GM04504 (cell line): Measurements from ENCODE around the gene BDP1.
A peak's percentile ranks its signal among the peaks of the same experiment; 100 is the strongest.
"Not testable (repeated sequence)": the region's sequence is repeated elsewhere in the genome, so short reads cannot be mapped to it uniquely, and the experiment has no call there.

Experiments
- DNase-seq: peaks from one replicate; pipeline ENCODE4 v3.0.0-alpha.2; 2012; ENCODE audit warnings: low read depth

Gene BDP1, protein sequence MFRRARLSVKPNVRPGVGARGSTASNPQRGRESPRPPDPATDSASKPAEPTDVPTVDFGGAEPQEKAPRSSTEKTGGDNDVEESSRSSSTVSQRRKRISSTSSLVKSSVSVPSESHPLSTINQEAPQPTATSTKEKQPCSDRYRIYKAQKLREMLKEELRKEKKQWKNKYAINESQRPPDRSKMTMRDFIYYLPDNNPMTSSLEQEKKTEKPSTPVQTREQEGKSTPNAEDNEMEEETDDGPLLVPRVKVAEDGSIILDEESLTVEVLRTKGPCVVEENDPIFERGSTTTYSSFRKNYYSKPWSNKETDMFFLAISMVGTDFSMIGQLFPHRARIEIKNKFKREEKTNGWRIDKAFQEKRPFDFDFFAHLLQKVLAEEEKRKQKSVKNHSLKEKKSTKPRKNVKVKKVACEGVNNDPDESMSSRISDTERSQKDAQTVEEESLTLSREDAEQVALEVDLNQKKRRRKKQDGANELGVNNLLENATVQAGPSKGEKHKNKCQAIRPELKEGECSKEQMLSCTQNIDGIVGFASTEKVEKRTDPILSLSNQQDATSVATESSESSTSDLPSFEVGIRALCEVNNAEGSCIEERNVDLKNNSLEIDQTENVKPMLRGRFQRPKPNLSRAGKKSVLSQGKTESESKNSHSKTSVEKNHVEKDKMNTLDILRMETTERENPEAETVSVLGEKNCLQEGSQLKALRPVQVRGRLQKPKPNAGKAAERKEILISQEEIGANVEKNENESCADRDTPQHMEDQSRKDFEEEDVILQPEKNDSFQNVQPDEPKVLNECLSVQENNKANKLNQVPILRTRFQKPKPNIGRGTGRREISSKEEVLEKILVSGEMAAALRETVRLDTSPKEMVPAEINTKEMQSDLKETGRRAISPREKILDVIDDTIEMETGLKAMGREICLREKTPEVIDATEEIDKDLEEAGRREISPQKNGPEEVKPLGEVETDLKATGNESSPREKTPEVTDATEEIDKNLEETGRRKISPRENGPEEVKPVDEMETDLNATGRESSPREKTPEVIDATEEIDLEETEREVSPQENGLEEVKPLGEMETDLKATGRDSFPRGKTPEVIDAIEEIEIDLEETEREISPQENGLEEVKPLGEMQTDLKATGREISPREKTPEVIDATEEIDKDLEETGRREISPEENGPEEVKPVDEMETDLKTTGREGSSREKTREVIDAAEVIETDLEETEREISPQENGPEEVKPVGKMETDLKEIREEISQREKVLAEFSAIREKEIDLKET (N-terminal part only)

DNA sequence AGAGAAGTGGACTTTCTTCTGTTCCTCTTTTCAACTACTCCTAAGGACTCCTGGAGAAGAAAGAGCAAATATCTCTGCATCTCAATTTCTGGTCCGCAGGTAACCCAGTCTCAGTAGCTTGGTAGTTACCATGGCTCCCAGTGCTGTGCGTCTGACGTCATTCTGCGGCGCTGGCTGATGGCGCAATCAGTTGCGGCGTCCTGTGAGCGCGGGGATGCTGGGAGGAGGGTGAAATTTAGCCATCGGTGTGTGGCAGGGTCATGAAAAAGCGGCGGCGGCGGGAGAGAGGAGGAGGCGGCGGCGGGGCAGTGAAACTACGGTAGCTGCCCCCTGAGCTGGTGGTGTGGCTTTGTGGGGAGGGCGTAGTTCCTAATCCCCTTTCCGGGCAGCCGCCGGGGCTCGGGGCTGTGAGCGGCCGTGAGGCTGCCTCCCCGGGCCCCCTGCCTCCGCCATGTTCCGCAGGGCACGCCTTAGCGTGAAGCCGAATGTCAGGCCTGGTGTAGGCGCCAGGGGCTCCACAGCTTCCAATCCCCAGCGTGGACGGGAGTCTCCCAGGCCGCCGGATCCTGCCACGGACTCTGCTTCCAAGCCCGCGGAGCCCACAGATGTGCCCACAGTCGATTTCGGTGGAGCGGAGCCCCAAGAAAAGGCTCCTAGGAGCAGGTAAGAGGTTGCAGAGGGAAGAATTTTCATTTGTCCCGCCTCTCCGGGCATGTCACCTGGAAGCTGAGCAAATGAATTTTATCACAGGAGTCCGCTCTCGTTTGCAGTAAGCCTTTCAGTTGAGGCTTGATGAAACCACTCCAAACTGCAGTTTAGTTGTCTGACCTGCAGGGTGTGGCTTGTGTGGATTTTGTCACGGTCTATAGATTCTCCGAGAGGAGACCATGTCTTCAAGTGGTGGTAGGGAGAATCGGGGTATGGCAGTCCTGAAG, at the start of gene BDP1:
Gene BDP1 (plus strand): TSS at position 225 of the 935 bp plus-strand sequence. CDS start 227 bp downstream, at position 452.
- peak; percentile 86 for DNase-seq

DNA sequence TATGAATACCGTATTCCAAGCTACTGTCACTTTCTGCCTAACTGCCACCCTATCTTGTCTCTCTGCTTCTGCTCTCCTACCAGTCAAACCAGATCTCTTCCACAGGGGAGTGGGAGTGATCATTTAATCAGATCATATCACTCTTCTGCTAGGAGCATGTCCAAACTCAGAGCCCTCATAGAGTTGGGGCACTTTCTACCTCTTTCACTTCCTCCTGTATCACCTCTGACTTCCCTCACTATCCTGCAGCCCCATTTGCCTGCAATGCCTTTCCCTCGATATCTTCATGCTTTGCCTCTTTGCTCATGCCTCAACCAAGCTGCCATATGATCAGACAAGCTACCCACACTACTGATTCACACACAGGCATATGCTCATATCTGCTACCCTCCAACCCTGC, 45.4 kb upstream of the BDP1 start:
- not testable (repeated sequence) for DNase-seq

GRCh38 chr5:71415626-71416025, 39.8 kb upstream of the BDP1 start:
- DNase-seq: not testable (repeated sequence)

DNA sequence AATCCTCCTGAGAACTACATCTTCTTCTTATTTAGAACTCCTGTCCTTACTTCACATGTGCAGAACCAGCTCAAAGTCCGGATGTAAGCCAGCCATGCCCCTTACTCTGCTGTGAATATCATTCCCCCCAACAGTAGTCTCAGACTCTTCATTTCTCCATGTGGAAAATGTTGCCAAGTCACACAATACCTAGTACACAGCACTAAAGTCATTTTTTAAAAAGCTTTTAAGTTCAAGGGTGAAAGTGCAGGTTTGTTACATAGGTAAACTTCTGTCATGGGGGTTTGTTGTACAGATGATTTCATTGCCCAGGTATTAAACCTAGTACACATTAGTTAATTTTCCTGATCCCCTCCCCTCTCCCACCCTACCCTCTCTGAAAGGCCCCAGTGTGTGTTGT, 37.4 kb upstream of the BDP1 start:
- DNase-seq: not testable (repeated sequence)

- not testable (repeated sequence) for DNase-seq
Observed at GRCh38 chr5:71421278-71421677, 34.2 kb upstream of the BDP1 start.

- DNase-seq: not testable (repeated sequence)
Observed at GRCh38 chr5:71423896-71424295, 31.6 kb upstream of the BDP1 start.

DNA sequence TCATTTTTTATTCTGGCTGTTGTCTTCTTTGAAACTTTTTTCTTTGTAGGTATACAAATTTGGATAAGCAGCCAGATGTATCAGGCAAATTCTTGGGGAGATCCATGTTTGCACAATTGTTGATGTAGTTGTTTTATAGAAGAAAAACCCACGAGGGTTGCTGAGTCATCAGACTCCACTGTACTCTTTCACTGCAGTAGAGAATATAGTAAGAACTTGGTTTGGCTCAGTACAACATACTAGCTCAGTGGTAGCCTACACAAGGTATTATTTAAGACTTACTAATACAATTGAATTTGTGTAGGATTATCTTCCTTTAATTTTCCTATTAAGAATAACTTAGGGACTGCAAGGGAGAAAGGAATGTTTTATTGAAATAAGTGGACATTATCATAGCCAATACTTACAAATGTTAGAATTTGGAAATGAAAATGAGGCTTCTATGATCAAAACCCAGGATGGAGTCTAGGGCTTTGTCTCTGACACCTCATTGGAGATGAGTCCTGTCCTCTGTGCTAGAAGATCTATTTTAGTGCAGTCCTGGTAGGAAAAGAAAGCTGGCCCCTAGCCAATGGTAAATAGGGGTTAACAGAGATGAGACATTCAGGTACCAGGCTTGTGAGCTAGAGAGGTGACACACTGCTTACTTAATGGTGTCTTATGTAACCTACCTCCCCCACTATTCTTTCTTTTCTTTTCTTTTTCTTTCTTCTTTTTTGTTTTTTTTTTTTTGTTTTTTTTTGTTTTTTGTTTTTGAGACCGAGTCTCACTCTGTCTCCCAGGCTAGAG, 28.6 kb upstream of the BDP1 start:
- DNase-seq: not testable (repeated sequence)

DNA sequence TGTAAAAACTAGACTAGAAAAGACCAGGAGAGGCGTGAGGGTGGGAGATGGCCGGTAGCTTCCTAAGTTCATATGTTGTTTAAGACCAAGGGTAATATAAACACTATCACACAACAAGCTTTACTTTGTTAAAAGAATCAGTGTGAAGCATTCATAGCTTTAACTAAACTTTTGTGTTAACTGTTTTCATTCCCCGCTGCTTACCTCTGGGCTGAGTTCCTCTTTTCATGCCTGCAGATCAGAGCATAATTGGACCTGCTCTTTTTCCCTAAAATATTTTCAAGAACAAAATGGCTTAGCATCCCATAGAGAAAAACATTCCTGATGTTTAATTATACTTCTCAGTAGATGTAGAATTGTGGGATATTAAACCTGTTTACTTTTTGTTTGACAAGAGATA, 23.0 kb upstream of the BDP1 start:
- not testable (repeated sequence) for DNase-seq

GRCh38 chr5:71434825-71435224, 20.6 kb upstream of the BDP1 start:
- not testable (repeated sequence) for DNase-seq

- not testable (repeated sequence) for DNase-seq
Observed at GRCh38 chr5:71441564-71441963, 13.9 kb upstream of the BDP1 start.

- not testable (repeated sequence) for DNase-seq
Observed at GRCh38 chr5:71443891-71444290, 11.6 kb upstream of the BDP1 start.

DNA sequence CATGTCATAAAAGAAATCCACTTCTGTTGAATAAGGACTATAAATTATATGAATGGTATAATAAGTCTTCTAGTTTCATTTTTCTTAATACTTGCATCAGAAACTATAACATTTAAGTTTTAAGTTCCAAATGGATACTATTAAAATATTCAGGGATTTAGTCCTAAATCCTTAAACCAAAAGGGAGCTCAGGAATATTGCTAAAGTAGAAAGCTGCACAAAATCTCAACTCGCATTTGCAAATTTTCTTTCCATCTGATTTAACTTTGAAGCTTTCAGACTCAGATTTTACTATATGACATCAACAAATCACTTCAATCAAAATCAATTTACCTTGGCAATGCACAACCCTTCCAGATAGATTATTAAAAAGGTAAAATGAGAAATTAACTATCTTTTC, 10.4 kb upstream of the BDP1 start:
- not testable (repeated sequence) for DNase-seq

- not testable (repeated sequence) for DNase-seq
Observed at GRCh38 chr5:71445523-71446152, 9.8 kb upstream of the BDP1 start.

DNA sequence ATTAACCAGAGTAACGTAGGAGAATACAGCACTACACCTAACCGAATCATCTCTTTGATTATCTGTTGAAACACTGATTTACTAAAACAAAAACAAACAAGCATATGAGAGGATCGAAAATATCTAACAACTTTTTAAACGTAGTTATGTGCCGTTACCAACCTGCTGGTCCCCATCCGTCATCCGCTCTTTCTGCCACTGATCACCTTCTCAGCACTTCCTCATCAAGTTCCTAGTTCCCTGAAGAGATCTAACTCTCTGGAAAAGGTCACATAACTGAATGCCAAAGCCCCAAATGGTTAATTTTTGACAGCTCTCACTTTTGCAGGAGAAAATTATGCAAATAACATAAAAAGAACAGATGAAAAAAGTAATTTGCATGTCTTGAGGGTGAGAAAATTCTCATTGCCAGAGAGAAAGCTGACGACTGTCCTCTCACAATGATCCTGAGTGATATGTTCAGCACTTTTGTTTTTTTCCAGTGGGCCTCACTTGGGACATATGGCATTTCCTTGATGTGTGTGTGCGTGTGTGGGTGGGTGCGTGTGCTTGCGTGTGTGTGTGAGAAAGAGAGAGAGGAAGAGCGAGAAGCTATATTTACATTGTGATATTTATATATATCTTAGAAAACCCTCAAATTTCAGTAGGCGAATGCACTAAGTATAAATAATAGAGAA, 8.8 kb upstream of the BDP1 start:
- DNase-seq: not testable (repeated sequence)

- not testable (repeated sequence) for DNase-seq
Observed at GRCh38 chr5:71447218-71447808, 8.1 kb upstream of the BDP1 start.

DNA sequence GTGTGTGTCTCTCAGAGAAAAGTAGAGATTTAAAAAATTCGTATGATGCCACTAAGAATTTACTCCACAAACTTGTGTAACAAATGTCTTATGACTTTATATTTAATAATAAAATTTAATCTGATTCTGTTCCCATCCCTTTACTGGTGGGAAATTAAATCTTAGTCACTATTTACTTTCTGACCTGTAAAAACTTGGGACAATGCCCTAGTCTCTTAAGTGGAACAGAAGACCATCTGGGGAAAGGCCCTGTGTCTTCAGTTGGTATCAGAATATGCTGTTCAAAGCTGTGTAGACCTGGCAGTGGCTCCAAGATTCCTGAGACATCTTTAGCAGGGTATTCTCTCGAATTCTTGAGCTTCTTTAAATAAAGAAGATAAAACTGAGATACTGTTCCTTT, 2.6 kb upstream of the BDP1 start:
- no peak for DNase-seq

DNA sequence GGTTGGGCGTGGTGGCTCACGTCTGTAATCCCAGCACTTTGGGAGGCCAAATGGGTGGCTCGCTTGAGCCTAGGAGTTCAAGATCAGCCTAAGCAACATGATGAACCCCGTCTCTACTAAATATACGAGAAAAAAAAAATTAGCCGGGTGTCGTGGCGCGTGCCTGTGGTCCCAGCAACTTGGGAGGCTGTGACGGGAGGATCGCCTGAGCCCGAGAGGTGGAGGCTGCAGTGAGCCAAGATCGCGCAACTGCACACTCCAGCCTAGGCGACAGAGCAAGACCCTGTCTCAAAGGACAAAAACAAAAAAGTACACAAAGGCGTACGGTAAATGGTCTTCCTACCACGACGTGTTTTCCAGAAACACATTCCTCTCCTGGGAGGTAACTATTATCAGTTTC, 538 bp upstream of the BDP1 start:
- DNase-seq: no peak

DNA sequence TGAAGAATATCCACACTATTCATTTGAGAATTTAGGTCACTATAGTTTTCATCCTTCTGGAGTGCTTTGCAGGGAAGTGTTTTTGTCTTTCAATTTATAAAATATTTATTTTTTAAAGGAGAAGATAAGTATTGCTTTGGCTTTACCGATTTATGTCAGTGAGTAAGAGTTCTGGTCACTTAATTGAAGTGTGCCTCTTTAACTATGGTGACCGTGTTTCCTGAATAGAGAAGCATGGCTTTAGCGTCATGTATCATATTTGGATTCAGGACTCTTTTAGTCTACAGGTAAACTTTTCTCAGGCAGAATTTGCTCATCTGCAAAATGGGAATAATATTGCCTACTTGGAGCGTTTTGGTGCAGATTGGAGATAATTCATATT, 902 bp downstream of the BDP1 start:
- DNase-seq: no peak

GRCh38 chr5:71457106-71457505, 1.7 kb downstream of the BDP1 start:
- no peak for DNase-seq
